Mesothelial cell of epicardium (in vitro differentiated cells): ENCODE measurements around the gene TARS2. TPM values are rescaled to one million over a fixed set of nuclear protein-coding genes. Genes with fewer than 3 reads are reported as not detected.

ENCODE experiments used
- DNase-seq, 2 experiments: peaks; one replicate each; pipeline ENCODE4 v3.0.0; 2021; ENCODE audit warnings: low spot score in 2 of 2; ENCODE audit not compliant: unreplicated experiment in 2 of 2
- H3K27ac Mint-ChIP-seq: 2 replicates; pipeline ENCODE4 v1.8.0; 2021; ENCODE audit warnings: mixed read lengths
- H3K27me3 Mint-ChIP-seq: 2 replicates; pipeline ENCODE4 v1.8.0; 2021; ENCODE audit warnings: low read depth, mixed read lengths
- H3K36me3 Mint-ChIP-seq: 2 replicates; pipeline ENCODE4 v1.8.0; 2021; ENCODE audit warnings: mixed read lengths
- H3K4me1 Mint-ChIP-seq: 2 replicates; pipeline ENCODE4 v1.8.0; 2021; ENCODE audit warnings: mixed read lengths
- H3K4me3 Mint-ChIP-seq: 2 replicates; pipeline ENCODE4 v1.8.0; 2021; ENCODE audit warnings: mild to moderate bottlenecking, moderate library complexity, mixed read lengths
- H3K9me3 Mint-ChIP-seq: 2 replicates; pipeline ENCODE4 v1.8.0; 2021; ENCODE audit warnings: mixed read lengths
- microRNA-seq: library from miRNA; unstranded; fragments of <30 nt; microRNA quantifications from one replicate; pipeline ENCODE4 v1.2.0, GENCODE V29; 2021; ENCODE audit warnings: inconsistent platforms, mixed read lengths
- total RNA-seq: library from RNA; stranded (reverse); gene quantifications from 3 replicates; pipeline ENCODE4 v1.2.1, GENCODE V29; 2021
- TF ChIP-seq, protein P1 (sequence below): fragments of 200-600 bp; sonication (generic); IDR thresholded peaks from one replicate; pipeline ENCODE4 v1.5.0; 2021; ENCODE audit warnings: antibody characterized with exemption; ENCODE audit not compliant: unreplicated experiment

The TARS2 gene
- total RNA-seq, 1 donor from 2014 or later, result 31.7 TPM

DNA sequence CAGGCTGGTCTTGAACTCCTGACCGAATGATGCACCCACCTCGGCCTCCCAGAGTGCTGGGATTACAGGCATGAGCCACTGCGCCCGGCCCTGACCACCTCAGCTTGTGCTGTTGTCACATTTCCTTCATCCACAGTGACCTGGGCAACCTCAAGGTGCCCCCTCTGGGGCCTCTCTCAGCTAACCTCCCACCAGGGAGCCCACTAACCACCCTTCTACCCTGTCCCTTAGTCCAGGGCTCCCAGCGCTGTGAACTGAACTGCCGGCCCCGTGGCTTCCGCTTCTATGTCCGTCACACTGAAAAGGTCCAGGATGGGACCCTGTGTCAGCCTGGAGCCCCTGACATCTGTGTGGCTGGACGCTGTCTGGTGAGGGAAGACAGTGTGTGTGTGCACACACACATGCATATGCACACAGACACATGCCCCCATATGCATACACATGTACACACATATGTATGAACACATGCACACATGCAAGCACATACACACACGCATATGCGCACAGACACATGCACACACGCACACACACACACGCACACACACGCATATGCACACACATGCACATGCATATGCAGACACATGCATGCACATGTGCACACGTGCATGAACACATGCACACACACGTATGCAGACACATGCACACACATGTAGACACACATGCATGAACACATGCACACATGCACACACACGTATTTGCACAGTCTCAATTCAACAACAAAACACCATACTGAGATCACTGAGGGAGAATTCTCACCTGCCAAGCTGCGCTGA is 68.2 kb downstream of the TARS2 start:
- H3K27ac Mint-ChIP-seq, result no peak overlapping the region
- no peak overlapping the region for H3K4me3 Mint-ChIP-seq
- no peaks in the 10 kb centered on the region for H3K27me3 Mint-ChIP-seq
- H3K4me1 Mint-ChIP-seq, result peaks cover 29% of the 10 kb centered on the region
- DNase-seq, result no peak
- TF ChIP-seq, protein P1, sequence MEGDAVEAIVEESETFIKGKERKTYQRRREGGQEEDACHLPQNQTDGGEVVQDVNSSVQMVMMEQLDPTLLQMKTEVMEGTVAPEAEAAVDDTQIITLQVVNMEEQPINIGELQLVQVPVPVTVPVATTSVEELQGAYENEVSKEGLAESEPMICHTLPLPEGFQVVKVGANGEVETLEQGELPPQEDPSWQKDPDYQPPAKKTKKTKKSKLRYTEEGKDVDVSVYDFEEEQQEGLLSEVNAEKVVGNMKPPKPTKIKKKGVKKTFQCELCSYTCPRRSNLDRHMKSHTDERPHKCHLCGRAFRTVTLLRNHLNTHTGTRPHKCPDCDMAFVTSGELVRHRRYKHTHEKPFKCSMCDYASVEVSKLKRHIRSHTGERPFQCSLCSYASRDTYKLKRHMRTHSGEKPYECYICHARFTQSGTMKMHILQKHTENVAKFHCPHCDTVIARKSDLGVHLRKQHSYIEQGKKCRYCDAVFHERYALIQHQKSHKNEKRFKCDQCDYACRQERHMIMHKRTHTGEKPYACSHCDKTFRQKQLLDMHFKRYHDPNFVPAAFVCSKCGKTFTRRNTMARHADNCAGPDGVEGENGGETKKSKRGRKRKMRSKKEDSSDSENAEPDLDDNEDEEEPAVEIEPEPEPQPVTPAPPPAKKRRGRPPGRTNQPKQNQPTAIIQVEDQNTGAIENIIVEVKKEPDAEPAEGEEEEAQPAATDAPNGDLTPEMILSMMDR, result no peak
- H3K36me3 Mint-ChIP-seq, result peaks cover 2% of the 10 kb centered on the region
- no peaks in the 10 kb centered on the region for H3K9me3 Mint-ChIP-seq

DNA sequence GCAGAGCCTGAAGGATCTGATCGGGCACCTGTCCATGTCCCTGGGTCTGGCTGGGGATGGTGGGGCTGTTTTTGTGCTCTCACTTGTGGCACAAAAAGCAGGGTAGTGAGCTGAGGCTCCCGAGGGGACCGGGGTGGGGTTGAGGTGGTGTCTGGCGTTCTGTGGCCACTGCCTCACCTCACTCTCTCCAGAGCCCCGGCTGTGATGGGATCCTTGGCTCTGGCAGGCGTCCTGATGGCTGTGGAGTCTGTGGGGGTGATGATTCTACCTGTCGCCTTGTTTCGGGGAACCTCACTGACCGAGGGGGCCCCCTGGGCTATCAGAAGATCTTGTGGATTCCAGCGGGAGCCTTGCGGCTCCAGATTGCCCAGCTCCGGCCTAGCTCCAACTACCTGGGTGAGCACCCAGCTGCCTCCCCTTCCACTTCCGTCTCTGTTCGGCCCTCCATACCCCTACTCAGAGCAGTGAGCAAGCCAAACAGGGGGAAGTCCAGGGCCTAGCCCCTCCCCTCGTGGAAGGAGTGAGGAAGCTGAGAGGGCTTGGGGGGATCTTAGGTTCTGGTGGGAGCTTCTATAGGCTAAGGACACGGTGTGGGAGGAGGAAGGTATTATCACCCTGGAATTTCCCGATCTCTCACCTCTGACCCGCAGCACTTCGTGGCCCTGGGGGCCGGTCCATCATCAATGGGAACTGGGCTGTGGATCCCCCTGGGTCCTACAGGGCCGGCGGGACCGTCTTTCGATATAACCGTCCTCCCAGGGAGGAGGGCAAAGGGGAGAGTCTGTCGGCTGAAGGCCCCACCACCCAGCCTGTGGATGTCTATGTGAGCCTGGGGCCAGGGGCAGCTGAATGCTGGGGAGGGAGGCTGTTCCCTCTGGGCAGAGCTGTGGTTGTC is 69.0 kb downstream of the TARS2 start:
- DNase-seq, result no peak

DNA sequence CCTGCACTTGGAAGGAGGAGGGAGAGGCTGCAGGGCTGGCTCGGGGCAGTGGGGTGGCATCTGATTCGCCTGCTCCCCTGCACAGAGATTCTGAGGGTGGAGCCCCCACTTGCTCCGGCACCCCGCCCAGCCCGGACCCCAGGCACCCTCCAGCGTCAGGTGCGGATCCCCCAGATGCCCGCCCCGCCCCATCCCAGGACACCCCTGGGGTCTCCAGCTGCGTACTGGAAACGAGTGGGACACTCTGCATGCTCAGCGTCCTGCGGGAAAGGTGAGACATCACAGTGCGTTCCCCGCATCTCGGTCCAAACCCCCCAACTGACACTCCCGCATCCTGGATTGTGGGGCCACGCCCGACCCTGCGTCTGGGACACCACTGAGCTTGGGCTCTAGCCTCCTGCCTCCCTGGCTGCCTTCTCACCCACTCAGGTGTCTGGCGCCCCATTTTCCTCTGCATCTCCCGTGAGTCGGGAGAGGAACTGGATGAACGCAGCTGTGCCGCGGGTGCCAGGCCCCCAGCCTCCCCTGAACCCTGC is 69.9 kb downstream of the TARS2 start:
- TF ChIP-seq, protein P1, result no peak
- H3K4me3 Mint-ChIP-seq, result no peak overlapping the region
- H3K9me3 Mint-ChIP-seq, result no peaks in the 10 kb centered on the region
- peaks cover 2% of the 10 kb centered on the region for H3K36me3 Mint-ChIP-seq
- no peak overlapping the region for H3K27ac Mint-ChIP-seq
- H3K27me3 Mint-ChIP-seq, result no peaks in the 10 kb centered on the region
- DNase-seq, result no peak
- H3K4me1 Mint-ChIP-seq, result peaks cover 28% of the 10 kb centered on the region

More for the DNA sequence above, 69.0 kb downstream of the TARS2 start:
- TF ChIP-seq, protein P1, result no peak
- H3K4me3 Mint-ChIP-seq, result no peak overlapping the region
- no peaks in the 10 kb centered on the region for H3K9me3 Mint-ChIP-seq
- H3K36me3 Mint-ChIP-seq, result peaks cover 2% of the 10 kb centered on the region
- H3K4me1 Mint-ChIP-seq, result peaks cover 31% of the 10 kb centered on the region
- no peaks in the 10 kb centered on the region for H3K27me3 Mint-ChIP-seq
- no peak overlapping the region for H3K27ac Mint-ChIP-seq

Small RNA genes within 50 kb of the gene (microRNA-seq; reads per million reads assigned to microRNA genes)
- not detected for gene MIR4257
- not detected for gene MIR6878

Other genes with a start within 250 kb of the TARS2 start
- gene CA14, start 229.6 kb upstream of the TARS2 start, total RNA-seq, result 3.8 to 5.0 TPM (median 3.8 TPM) in 3 replicates
- gene APH1A, start 218.4 kb upstream of the TARS2 start, total RNA-seq, result 138 to 145 TPM (median 143 TPM) in 3 replicates
- 17.7 to 19.9 TPM (median 19.0 TPM) in 3 replicates for gene C1orf54, start 214.6 kb upstream of the TARS2 start, total RNA-seq
- 9.2 to 10.6 TPM (median 9.8 TPM) in 3 replicates for gene CIART, start 204.9 kb upstream of the TARS2 start, total RNA-seq
- gene MRPS21, start 193.6 kb upstream of the TARS2 start, total RNA-seq, result 64.3 to 65.6 TPM (median 65.5 TPM) in 3 replicates
- gene PRPF3, start 165.9 kb upstream of the TARS2 start, total RNA-seq, result 81.2 to 87.1 TPM (median 84.1 TPM) in 3 replicates
- 38.5 to 40.5 TPM (median 39.9 TPM) in 3 replicates for gene RPRD2, start 123.3 kb upstream of the TARS2 start, total RNA-seq
- 4.9 to 5.0 TPM (median 4.9 TPM) in 3 replicates for gene ECM1, start 20.7 kb downstream of the TARS2 start, total RNA-seq
- gene FALEC, start 28.3 kb downstream of the TARS2 start, total RNA-seq, result 1.2 to 1.9 TPM (median 1.7 TPM) in 3 replicates
- gene ADAMTSL4, start 62.0 kb downstream of the TARS2 start, total RNA-seq, result 16.1 to 18.0 TPM (median 16.6 TPM) in 3 replicates
- 257 to 268 TPM (median 262 TPM) in 3 replicates for gene MCL1, start 92.2 kb downstream of the TARS2 start, total RNA-seq
- 115 to 117 TPM (median 117 TPM) in 3 replicates for gene ENSA, start 142.2 kb downstream of the TARS2 start, total RNA-seq
- gene GOLPH3L, start 209.7 kb downstream of the TARS2 start, total RNA-seq, result 26.2 to 27.6 TPM (median 26.6 TPM) in 3 replicates
- not detected in 3 replicates for gene HORMAD1, start 233.5 kb downstream of the TARS2 start, total RNA-seq